DND-41 (cell line): Measurements from ENCODE around the gene PRKCZ.
A peak's percentile ranks its signal among the peaks of the same experiment; 100 is the strongest.

Experiments used
- ATAC-seq: fragments of 200-7000 bp; cut with Tn5 transposase; 3 replicates; pipeline ENCODE4 v1.9.1; 2021; ENCODE audit warnings: low read depth; ENCODE audit not compliant: insufficient read depth
- DNase-seq: peaks from one replicate; pipeline ENCODE4 v3.0.0-alpha.2; 2020
- H2AFZ ChIP-seq: 2 replicates; pipeline ENCODE4 v1.6.0; 2012; ENCODE audit warnings: low read depth, low read length
- H3K27ac ChIP-seq: 2 replicates; pipeline ENCODE4 v1.5.1; 2012; ENCODE audit warnings: low read length, inconsistent platforms
- H3K27me3 ChIP-seq: fragments of 200-600 bp; sonication (generic); 2 replicates; pipeline ENCODE4 v1.6.0; 2012; ENCODE audit warnings: low read length, mild to moderate bottlenecking, inconsistent platforms; ENCODE audit not compliant: insufficient read depth, poor library complexity
- H3K36me3 ChIP-seq: 2 replicates; pipeline ENCODE4 v1.5.1; 2012; ENCODE audit warnings: low read length, inconsistent platforms; ENCODE audit not compliant: insufficient read depth
- H3K4me1 ChIP-seq: 2 replicates; pipeline ENCODE4 v1.5.1; 2012; ENCODE audit warnings: mild to moderate bottlenecking, low read length; ENCODE audit not compliant: insufficient read depth
- H3K4me2 ChIP-seq: 2 replicates; pipeline ENCODE4 v1.6.0; 2012; ENCODE audit warnings: mild to moderate bottlenecking, moderate library complexity, low read length, inconsistent platforms; ENCODE audit not compliant: insufficient read depth
- H3K4me3 ChIP-seq, 2 experiments: fragments of 200-600 bp in 1 of 2; shearing (Covaris generic) in 1 of 2; 2 replicates each; pipeline ENCODE4 v1.5.1; 2012 to 2016; ENCODE audit warnings: inconsistent platforms in 2 of 2, low read length in 2 of 2, mild to moderate bottlenecking in 2 of 2, low read depth in 1 of 2, moderate library complexity in 1 of 2
- H3K79me2 ChIP-seq: 2 replicates; pipeline ENCODE4 v1.6.0; 2012; ENCODE audit warnings: low read length, inconsistent platforms; ENCODE audit not compliant: insufficient read depth
- H3K9ac ChIP-seq: 2 replicates; pipeline ENCODE4 v1.6.0; 2012; ENCODE audit warnings: low read depth, mild to moderate bottlenecking, inconsistent platforms, low read length, moderate library complexity
- H3K9me3 ChIP-seq: 2 replicates; pipeline ENCODE4 v1.5.1; 2012; ENCODE audit warnings: low read length, moderate library complexity, mild to moderate bottlenecking, inconsistent platforms; ENCODE audit not compliant: insufficient read depth, severe bottlenecking
- H4K20me1 ChIP-seq: 2 replicates; pipeline ENCODE4 v1.6.0; 2012; ENCODE audit warnings: low read length; ENCODE audit not compliant: insufficient read depth
- EZH2 ChIP-seq: IDR thresholded peaks from 3 replicates; pipeline ENCODE4 v1.6.1; 2012; ENCODE audit warnings: borderline replicate concordance, low read depth, mild to moderate bottlenecking, moderate library complexity, low read length, inconsistent platforms; ENCODE audit not compliant: severe bottlenecking
- TF ChIP-seq, protein P1 (sequence below): IDR thresholded peaks from 2 replicates; pipeline ENCODE4 v1.5.1; 2012; ENCODE audit warnings: borderline replicate concordance, low read length, moderate library complexity, mild to moderate bottlenecking; ENCODE audit not compliant: poor library complexity, severe bottlenecking; ENCODE audit errors: extremely low read depth

The PRKCZ gene

DNA sequence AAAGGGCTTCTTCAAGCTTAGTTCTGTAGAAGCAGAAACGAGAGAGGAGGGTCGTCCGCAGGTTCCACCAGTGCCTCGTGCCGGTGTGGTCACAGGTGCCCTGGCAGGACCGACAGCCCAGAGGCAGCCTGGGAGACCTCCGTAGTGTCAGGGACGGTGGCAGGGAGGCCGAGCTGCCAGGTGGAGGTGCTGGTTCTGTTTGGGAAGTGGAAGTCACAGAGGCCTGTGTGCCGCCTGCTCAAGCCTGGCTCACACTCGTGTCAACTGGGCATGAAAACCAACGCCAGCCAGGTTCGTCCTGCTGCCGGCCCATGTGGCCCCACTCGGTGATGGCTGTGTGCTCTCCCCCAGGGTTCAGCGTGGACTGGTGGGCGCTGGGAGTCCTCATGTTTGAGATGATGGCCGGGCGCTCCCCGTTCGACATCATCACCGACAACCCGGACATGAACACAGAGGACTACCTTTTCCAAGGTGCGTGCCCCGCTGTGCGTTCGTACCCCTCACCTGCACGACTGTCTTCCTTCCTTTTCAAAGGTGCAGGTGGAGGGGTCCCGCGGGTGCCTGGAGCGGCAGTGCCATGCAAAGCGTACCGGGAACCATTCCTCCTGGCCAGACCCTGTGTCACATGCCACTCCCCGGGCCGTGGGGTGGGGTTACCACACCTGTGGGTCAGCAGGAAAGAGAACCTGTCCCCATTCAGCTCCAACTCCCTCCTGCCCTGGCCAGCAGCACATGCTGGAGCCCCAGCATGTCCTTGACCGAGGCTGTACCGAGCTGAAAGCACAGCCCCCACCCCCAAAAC is 123.5 kb downstream of the PRKCZ start:
- Histone ChIP-seq H3K27me3 (no peaks in the 10 kb centered on the region), H3K9me3 (no peaks in the 10 kb centered on the region), H3K4me1 (no peaks in the 10 kb centered on the region), H3K4me3 (no peak overlapping the region), H3K79me2 (no peaks in the 10 kb centered on the region), H3K9ac (no peak overlapping the region), H3K4me2 (no peak overlapping the region), H4K20me1 (peaks cover 12% of the 10 kb centered on the region; the same call in 1 of the 2 replicates), H3K27ac (no peak overlapping the region), H3K36me3 (no peaks in the 10 kb centered on the region), H2AFZ (no peak overlapping the region)
- no peak; the same call in 2 of the 3 replicates for ATAC-seq
- TF ChIP-seq, protein P1, sequence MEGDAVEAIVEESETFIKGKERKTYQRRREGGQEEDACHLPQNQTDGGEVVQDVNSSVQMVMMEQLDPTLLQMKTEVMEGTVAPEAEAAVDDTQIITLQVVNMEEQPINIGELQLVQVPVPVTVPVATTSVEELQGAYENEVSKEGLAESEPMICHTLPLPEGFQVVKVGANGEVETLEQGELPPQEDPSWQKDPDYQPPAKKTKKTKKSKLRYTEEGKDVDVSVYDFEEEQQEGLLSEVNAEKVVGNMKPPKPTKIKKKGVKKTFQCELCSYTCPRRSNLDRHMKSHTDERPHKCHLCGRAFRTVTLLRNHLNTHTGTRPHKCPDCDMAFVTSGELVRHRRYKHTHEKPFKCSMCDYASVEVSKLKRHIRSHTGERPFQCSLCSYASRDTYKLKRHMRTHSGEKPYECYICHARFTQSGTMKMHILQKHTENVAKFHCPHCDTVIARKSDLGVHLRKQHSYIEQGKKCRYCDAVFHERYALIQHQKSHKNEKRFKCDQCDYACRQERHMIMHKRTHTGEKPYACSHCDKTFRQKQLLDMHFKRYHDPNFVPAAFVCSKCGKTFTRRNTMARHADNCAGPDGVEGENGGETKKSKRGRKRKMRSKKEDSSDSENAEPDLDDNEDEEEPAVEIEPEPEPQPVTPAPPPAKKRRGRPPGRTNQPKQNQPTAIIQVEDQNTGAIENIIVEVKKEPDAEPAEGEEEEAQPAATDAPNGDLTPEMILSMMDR, result no peak
- no peak for TF ChIP-seq EZH2
- no peak for DNase-seq

DNA sequence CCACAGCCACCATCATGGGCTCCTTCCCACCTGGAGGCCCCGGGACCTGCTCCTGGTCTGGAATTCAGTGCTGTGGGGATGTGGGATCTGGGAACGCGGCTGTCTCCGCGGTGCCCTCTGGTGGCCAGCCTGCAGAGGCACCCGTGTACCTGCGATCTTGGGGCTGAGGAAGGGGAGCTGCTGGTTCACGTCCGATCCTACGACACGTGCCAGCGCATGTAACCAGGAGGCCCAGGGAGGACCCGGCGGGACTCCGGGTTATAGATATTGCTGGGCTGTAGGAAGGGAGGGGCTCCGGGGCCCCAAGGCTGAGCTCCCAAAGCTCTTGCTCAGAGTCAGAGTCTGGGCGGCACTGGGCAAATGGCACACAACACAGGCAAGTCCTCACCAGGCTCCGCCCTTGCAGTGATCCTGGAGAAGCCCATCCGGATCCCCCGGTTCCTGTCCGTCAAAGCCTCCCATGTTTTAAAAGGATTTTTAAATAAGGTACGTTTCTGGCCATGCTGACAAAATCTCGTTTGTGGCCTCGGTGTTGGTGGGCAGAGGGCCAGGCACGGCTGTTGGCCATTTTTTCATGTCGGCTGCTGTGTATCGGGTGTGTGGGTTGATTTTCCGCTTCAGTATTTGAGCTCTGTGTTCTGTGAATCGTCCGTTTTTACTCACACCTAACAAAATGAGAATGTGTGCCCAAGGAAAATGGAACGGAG is 124.3 kb downstream of the PRKCZ start:
- Histone ChIP-seq H3K4me1 (no peaks in the 10 kb centered on the region), H3K9me3 (no peaks in the 10 kb centered on the region), H3K4me3 (no peak overlapping the region), H3K9ac (no peak overlapping the region), H3K27ac (no peak overlapping the region), H3K36me3 (no peaks in the 10 kb centered on the region), H4K20me1 (peaks cover 14% of the 10 kb centered on the region; the same call in 1 of the 2 replicates), H3K79me2 (no peaks in the 10 kb centered on the region), H2AFZ (no peak overlapping the region), H3K4me2 (no peak overlapping the region), H3K27me3 (no peaks in the 10 kb centered on the region)
- DNase-seq (peak; percentile 48), ATAC-seq (peak; percentile 83)
- TF ChIP-seq, protein P1, result peak; percentile 90
- TF ChIP-seq EZH2, result no peak

DNA sequence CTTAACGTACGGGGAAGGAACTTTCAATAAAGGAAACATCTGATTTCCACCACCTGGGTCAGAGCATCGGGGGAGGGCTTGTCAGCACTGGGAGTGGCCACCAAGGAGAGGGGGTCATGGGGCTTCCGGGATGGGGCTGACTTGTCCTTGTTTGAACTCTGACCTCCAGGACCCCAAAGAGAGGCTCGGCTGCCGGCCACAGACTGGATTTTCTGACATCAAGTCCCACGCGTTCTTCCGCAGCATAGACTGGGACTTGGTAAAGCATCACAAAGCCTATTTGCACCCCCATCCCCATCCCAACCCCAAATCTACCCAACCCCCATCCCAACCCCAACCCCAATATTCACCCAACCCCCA is 124.8 kb downstream of the PRKCZ start:
- Histone ChIP-seq H3K79me2 (no peaks in the 10 kb centered on the region), H3K9me3 (no peaks in the 10 kb centered on the region), H3K4me3 (no peak overlapping the region), H3K9ac (no peak overlapping the region), H3K4me1 (no peaks in the 10 kb centered on the region), H3K27me3 (no peaks in the 10 kb centered on the region), H4K20me1 (peaks cover 15% of the 10 kb centered on the region; the same call in 1 of the 2 replicates), H2AFZ (no peak overlapping the region), H3K36me3 (no peaks in the 10 kb centered on the region), H3K4me2 (no peak overlapping the region), H3K27ac (no peak overlapping the region)
- TF ChIP-seq, protein P1, result no peak
- no peak for TF ChIP-seq EZH2
- DNase-seq, result no peak
- no peak for ATAC-seq
